GM20000 (cell line): Measurements from ENCODE around the gene UQCR11.

Source experiments
- DNase-seq: peaks from one replicate; pipeline ENCODE4 v3.0.0; 2012; ENCODE audit warnings: low spot score
- CTCF ChIP-seq: IDR thresholded peaks from 2 replicates; pipeline ENCODE4 v1.5.1; 2012; ENCODE audit warnings: mild to moderate bottlenecking, control low read depth; ENCODE audit errors: extremely low read depth, missing control alignments

The UQCR11 gene

DNA sequence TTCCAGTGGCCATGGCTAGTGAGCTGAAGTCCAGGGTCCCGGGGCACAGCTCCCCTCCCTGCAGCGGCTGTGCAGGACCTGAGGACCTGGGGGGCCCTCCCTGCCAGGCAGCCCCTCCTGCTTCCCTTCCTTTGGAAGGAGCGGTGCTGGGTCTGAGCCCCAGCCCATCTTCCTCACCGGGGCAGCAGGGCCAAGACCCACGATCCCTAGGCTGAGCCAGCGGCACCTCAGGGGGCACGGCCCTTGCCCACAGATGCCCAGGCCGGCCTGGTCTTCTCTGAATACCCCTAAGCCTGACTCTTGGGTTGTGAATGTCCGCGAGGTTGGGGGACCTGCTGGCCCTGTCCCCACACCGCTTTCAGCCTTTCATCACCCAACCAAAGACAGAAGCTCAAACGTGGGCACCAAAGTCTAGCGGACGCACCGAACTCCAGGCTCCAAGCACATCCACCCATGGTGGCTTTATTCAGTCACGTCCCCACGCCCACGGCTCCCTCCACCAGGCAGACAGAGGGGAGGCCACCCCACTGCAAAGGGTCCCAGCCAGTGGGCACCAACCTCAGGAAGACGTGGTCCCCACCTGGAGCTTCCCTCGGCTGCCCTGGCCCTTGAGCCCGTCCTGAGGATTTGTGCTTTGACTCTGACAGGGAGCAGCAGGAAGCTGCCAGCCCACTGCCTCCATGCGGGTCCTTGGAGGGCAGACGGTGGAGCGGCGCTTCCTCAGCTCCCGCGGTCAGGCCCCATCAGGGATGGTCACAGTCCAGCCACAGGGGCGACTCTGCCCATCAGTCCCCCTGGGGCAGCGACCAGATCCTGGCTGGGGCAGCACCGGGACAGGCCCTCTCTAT lies 28.8 kb downstream of the UQCR11 start:
- DNase-seq = no peak
- no peak for TF ChIP-seq CTCF

DNA sequence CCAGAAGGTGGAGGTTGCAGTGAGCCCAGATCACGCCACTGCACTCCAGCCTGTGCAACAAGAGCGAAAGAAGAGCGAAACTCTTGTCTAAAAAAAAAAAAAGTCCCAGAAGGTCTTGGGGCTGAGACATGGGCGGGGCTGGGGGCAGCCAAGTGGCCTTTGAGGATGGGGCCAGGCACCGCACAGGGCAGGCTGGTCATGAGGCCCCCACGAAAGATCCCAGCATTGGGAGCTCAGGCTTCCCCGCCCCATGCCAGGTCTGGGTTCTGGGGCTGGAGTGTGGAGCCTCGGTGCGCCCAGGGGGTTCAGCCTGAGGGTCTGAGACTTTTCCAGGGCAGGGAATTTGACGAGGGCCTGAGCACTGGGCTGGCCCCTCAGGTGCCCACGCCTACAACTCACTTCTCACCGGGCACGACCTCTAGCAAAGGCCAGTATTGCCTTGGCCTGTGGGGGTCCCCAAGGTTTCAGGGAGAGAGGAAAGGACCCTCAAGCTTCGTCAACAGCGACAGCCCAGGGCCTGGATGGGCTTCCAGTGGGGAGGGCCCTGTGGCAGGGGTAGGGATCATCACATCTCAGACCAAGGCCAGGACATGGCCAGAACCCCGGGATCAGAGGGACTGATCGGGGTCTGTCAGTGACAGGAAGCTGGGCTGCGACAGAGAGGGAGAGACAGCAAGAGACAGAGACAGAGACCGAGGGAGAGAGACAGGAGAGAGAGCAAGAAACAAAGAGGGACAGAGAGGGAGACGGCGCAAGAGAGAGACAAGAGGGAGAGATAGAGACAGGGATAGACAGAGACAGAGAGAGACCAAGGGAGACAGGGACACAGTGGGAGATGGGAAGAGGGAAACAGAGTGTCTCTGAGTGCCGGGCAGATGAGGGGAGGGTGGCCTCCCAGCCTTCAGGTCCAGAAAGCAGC lies 29.7 kb downstream of the UQCR11 start:
- DNase-seq = no peak
- no peak for TF ChIP-seq CTCF

DNA sequence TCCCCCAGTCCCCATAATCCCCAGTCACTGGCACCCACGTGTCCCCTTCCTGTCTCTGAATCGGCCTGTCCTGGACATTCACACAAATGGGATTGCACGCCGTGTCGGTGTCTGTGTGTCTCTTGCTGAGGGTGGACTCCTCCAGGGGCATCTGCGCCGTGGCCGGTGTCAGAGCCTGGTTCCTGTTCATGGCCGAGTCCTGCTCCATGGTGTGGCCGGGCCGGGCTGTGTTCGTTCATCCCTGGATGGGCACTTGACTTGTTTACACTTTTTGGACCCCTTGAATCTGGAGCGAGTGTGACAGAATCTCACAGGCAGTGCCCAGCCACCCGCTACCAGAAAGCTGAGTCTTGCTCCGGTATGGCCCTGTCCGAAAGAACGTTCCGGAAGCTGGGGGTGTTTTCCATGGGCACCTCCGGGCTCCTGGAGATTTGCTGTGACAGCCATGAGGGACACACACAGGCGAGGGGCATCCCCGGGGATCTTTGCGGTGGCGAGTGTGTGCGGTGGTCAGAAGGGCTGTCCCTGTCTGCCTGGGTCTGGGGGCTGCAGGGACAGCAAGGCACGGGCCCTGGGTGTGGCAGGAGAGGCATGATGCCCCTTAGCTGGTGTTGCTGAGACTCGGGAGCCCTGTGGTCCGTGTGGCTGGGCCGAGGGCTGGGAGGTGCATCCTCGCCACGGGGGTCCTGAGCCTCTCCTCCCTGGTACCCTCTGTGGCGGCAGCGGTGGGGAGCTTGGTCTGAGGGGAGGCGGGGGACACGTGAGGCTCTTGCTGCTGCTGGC lies 30.7 kb downstream of the UQCR11 start:
- DNase-seq = no peak
- TF ChIP-seq CTCF = no peak

DNA sequence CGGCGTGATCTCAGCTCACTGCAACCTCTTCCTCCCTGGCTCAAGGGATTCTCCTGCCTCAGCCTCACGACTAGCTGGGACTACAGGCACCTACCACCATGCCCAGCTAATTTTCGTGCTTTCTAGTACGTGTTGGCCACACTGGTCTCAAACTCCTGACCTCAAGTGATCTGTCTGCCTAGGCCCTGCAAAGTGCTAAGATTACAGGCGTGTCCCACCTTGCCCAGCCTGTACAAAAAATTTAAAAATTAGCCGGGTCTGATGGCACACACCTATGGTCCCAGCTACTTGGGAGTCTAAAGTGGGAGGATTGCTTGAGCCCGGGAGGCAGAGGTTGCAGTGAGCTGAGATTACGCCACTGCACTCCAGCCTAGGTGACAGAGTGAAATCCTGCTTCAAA lies 32.5 kb downstream of the UQCR11 start:
- no peak for DNase-seq
- no peak for TF ChIP-seq CTCF

DNA sequence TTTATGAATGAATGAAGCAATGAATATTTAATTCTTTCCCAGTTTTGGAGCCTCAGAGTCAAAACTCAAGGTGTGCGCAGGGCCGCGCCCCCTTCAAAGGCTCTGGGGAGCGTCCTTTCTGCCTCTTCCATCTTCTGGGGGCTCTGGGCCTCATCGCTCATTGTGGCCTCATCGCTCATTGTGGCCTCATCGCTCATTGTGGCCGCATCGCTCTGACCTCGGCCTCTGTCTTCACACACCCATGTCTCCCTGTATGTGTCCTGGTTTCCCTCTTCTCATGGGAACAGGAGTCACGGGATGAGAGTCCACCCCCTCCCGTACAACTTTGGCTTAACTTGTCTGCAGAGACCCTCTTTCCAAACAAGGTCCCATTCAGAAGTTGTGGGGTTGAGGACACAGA lies 33.9 kb downstream of the UQCR11 start:
- TF ChIP-seq CTCF = no peak
- DNase-seq = no peak

DNA sequence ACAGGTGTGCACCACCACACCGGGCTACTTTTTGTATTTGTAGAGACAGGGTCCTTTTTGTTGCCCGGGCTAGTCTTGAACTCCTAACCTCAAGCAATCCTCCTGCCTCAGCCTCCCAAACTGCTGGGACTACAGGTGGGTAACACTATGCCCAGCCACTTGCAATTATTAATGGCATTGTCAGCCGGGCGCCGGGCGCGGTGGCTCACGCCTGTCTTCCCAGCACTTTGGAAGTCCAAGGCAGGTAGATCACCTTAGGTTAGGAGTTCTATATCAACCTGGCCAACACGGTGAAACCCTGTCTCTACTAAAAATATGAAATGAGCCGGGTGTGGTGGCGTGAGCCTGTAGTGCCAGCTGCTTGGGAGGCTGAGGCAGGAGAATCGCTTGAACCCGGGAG lies 34.4 kb downstream of the UQCR11 start:
- no peak for TF ChIP-seq CTCF
- DNase-seq = no peak
